ENCODE measurements around the gene FBXO36.

DNA sequence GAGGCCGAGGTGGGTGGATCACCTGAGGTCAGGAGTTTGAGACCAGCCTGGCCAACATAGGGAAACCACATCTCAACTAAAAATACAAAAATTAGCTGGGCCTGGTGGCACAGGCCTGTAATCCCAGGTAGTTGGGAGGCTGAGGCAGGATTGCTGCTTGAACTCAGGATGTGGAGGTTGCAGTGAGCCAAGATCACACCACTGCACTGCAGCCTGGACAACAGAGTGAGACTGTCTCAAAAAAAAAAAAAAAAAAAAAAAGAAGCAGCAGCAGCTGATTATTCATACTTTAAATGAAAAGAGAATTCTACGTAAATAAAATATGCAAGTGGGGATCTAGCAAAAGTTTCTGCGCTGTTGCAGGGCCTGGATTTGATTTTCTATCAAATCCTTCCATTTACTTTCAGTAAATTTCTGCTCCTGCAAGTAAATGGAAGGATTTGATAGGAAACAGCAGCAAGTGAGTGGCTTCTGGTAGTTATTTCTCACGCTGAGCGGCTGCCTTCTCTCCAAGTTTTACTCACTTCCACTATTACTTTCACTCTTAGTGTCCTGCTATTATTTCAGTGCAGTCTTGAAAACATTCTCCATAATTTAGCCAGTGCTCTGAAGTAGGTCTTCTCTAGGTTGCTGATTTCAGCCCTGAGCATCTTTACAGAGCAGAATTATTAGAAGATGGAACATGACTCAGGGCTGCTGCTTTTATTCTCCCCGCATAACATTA lies 78.0 kb downstream of the FBXO36 start:
- TF ChIP-seq POLR2A (IDR thresholded peaks at IDR 0.05): no peak
- TF ChIP-seq, protein P1, sequence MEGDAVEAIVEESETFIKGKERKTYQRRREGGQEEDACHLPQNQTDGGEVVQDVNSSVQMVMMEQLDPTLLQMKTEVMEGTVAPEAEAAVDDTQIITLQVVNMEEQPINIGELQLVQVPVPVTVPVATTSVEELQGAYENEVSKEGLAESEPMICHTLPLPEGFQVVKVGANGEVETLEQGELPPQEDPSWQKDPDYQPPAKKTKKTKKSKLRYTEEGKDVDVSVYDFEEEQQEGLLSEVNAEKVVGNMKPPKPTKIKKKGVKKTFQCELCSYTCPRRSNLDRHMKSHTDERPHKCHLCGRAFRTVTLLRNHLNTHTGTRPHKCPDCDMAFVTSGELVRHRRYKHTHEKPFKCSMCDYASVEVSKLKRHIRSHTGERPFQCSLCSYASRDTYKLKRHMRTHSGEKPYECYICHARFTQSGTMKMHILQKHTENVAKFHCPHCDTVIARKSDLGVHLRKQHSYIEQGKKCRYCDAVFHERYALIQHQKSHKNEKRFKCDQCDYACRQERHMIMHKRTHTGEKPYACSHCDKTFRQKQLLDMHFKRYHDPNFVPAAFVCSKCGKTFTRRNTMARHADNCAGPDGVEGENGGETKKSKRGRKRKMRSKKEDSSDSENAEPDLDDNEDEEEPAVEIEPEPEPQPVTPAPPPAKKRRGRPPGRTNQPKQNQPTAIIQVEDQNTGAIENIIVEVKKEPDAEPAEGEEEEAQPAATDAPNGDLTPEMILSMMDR (IDR thresholded peaks at IDR 0.05): no peak

Data from esophagus squamous epithelium (tissue), 4 donors.